ENCODE measurements around the gene ATP23.

DNA sequence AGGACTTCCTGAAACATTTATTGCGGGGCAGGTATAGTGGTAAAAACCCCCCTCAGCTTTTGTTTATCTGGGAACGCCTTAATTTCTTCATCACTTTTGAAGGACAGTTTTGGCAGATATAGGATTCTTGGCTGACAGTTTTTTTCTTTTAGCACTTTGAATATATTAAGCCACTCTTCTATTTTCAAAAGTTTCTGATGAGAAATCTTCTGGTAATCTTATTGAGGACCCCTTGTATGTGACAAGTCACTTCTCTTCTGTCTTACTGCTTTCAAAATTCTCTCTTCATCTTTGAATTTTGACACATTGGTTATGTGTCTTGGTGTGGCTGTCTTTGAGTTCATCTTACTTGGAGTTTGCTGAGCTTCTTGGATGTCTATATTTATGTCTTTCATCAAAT is 59.1 kb downstream of the ATP23 start:
- TF ChIP-seq, protein P1, sequence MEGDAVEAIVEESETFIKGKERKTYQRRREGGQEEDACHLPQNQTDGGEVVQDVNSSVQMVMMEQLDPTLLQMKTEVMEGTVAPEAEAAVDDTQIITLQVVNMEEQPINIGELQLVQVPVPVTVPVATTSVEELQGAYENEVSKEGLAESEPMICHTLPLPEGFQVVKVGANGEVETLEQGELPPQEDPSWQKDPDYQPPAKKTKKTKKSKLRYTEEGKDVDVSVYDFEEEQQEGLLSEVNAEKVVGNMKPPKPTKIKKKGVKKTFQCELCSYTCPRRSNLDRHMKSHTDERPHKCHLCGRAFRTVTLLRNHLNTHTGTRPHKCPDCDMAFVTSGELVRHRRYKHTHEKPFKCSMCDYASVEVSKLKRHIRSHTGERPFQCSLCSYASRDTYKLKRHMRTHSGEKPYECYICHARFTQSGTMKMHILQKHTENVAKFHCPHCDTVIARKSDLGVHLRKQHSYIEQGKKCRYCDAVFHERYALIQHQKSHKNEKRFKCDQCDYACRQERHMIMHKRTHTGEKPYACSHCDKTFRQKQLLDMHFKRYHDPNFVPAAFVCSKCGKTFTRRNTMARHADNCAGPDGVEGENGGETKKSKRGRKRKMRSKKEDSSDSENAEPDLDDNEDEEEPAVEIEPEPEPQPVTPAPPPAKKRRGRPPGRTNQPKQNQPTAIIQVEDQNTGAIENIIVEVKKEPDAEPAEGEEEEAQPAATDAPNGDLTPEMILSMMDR (IDR thresholded peaks at IDR 0.05): no peak
- no peak for TF ChIP-seq POLR2A (IDR thresholded peaks at IDR 0.05)
